ENCODE measurements around the gene SFXN5. TPM values are rescaled to one million over a fixed set of nuclear protein-coding genes. Genes with fewer than 3 reads are reported as not detected.
A peak's percentile ranks its signal among the peaks of the same experiment; 100 is the strongest.

SFXN5 gene
- total RNA-seq, 1 donor from 2014 or later, result 7.6 TPM

GRCh38 chr2:72916743-72917137, 154.8 kb downstream of the SFXN5 start:
- peaks cover 84% of the 10 kb centered on the region for H3K27me3 ChIP-seq (ENCODE audit: control insufficient read depth, insufficient read depth, low read length)
- H3K36me3 ChIP-seq (ENCODE audit: control insufficient read depth, insufficient read depth, low read length), result no peaks in the 10 kb centered on the region
- H3K4me3 ChIP-seq (ENCODE audit: low read depth, low read length), result peak overlapping the region; percentile 24
- DNase-seq (ENCODE audit: low read depth), result no peak
- TF ChIP-seq, protein P1, sequence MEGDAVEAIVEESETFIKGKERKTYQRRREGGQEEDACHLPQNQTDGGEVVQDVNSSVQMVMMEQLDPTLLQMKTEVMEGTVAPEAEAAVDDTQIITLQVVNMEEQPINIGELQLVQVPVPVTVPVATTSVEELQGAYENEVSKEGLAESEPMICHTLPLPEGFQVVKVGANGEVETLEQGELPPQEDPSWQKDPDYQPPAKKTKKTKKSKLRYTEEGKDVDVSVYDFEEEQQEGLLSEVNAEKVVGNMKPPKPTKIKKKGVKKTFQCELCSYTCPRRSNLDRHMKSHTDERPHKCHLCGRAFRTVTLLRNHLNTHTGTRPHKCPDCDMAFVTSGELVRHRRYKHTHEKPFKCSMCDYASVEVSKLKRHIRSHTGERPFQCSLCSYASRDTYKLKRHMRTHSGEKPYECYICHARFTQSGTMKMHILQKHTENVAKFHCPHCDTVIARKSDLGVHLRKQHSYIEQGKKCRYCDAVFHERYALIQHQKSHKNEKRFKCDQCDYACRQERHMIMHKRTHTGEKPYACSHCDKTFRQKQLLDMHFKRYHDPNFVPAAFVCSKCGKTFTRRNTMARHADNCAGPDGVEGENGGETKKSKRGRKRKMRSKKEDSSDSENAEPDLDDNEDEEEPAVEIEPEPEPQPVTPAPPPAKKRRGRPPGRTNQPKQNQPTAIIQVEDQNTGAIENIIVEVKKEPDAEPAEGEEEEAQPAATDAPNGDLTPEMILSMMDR (IDR thresholded peaks at IDR 0.05; ENCODE audit: insufficient read depth, low read length, poor library complexity, severe bottlenecking), result no peak

GRCh38 chr2:72915907-72916742, 155.4 kb downstream of the SFXN5 start:
- Histone ChIP-seq H3K36me3 (ENCODE audit: control insufficient read depth, insufficient read depth, low read length) (no peaks in the 10 kb centered on the region), H3K4me3 (ENCODE audit: low read depth, low read length) (peak overlapping the region; percentile 24), H3K27me3 (ENCODE audit: control insufficient read depth, insufficient read depth, low read length) (peaks cover 78% of the 10 kb centered on the region)
- TF ChIP-seq, protein P1 (IDR thresholded peaks at IDR 0.05; ENCODE audit: insufficient read depth, low read length, poor library complexity, severe bottlenecking), result no peak
- DNase-seq (ENCODE audit: low read depth), result no peak

DNA sequence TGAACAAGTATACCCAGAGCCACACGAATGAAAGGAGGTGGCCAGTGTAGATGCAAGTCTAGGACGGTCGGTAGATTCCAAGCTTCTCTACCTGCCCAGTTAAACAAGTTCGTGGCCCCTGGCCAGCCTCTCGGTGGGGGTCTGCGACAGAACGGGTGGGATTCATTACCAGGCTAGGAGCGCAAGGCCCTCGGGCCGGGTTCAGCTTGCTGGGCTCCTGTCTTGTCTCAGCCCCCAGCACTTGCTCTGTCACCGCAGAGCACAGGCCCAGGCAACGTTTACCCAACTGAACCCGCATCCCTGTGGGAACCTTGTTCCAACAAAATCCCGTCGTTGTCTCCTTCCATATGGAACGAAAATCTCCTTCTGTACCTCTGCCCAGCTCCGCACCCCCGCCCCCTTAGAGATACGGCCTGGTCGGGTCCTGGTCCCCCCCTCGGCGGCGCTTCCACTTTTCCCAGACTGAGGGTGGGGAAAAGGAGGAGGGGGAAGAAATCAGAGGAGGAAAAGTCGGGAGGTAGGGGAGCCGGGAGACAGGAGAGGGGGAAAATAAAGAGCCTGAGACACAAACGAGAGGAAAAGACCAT, 156.1 kb downstream of the SFXN5 start:
- DNase-seq (ENCODE audit: low read depth), result no peak
- Histone ChIP-seq H3K27me3 (ENCODE audit: control insufficient read depth, insufficient read depth, low read length) (peaks cover 71% of the 10 kb centered on the region), H3K4me3 (ENCODE audit: low read depth, low read length) (no peak overlapping the region), H3K36me3 (ENCODE audit: control insufficient read depth, insufficient read depth, low read length) (no peaks in the 10 kb centered on the region)
- TF ChIP-seq, protein P1 (IDR thresholded peaks at IDR 0.05; ENCODE audit: insufficient read depth, low read length, poor library complexity, severe bottlenecking), result no peak

GRCh38 chr2:72914589-72915319, 156.8 kb downstream of the SFXN5 start:
- H3K4me3 ChIP-seq (ENCODE audit: low read depth, low read length), result no peak overlapping the region
- no peak for DNase-seq (ENCODE audit: low read depth)
- no peaks in the 10 kb centered on the region for H3K36me3 ChIP-seq (ENCODE audit: control insufficient read depth, insufficient read depth, low read length)
- TF ChIP-seq, protein P1 (IDR thresholded peaks at IDR 0.05; ENCODE audit: insufficient read depth, low read length, poor library complexity, severe bottlenecking), result no peak
- H3K27me3 ChIP-seq (ENCODE audit: control insufficient read depth, insufficient read depth, low read length), result peaks cover 65% of the 10 kb centered on the region

DNA sequence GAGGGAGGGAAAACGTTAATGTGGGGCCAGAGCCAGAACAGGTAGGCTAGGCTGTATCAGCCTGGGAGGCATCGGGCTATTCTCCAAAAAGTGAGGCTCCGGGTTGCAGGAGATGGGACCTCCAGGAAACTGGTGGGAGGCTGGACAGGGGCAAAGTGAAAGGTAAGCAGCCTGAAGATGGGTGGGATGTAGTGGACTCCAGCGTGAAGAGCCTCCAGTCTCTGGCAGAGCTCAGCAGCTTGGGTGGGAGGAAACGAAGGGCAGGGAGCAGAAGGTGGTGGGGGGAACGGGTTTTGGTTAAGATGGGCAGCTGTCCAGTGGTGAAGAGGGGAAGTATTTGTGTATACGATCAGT, 157.3 kb downstream of the SFXN5 start:
- TF ChIP-seq, protein P1 (IDR thresholded peaks at IDR 0.05; ENCODE audit: insufficient read depth, low read length, poor library complexity, severe bottlenecking), result no peak
- peaks cover 61% of the 10 kb centered on the region for H3K27me3 ChIP-seq (ENCODE audit: control insufficient read depth, insufficient read depth, low read length)
- no peak overlapping the region for H3K4me3 ChIP-seq (ENCODE audit: low read depth, low read length)
- DNase-seq (ENCODE audit: low read depth), result no peak
- H3K36me3 ChIP-seq (ENCODE audit: control insufficient read depth, insufficient read depth, low read length), result no peaks in the 10 kb centered on the region
